HL-60 (cell line): ENCODE results near the gene ACE2.

Experiments used
- DNase-seq, 2 experiments: peaks; one replicate each; pipeline ENCODE4 v3.0.0-alpha.2; 2010 to 2020; ENCODE audit warnings: low read depth in 1 of 2, low spot score in 1 of 2
- H3K27ac ChIP-seq: fragments of 250-450 bp; sonication (Bioruptor Pico); replicated peaks from 2 replicates; pipeline ENCODE4 v1.5.1; 2020; ENCODE audit warnings: mild to moderate bottlenecking, moderate library complexity
- H3K27me3 ChIP-seq: fragments of 250-450 bp; sonication (Bioruptor Pico); 2 replicates; pipeline ENCODE4 v1.5.1; 2021; ENCODE audit warnings: mild to moderate bottlenecking, moderate library complexity; ENCODE audit not compliant: insufficient read depth, poor library complexity, severe bottlenecking
- H3K4me3 ChIP-seq: replicated peaks from 2 replicates; pipeline ENCODE4 v1.5.1; 2011; ENCODE audit warnings: mild to moderate bottlenecking, control low read depth, low read length; ENCODE audit not compliant: insufficient read depth
- GABPA ChIP-seq: IDR thresholded peaks from 2 replicates; pipeline ENCODE4 v1.6.1; 2012; ENCODE audit warnings: low read depth
- POLR2AphosphoS5 ChIP-seq: IDR thresholded peaks from 2 replicates; pipeline ENCODE4 v1.6.1; 2012; ENCODE audit warnings: low read depth
- SPI1 ChIP-seq: IDR thresholded peaks from 2 replicates; pipeline ENCODE4 v1.6.1; 2012; ENCODE audit warnings: low read depth, mild to moderate bottlenecking, borderline replicate concordance
- TF ChIP-seq, protein P1 (sequence below): IDR thresholded peaks from 2 replicates; pipeline ENCODE4 v1.6.1; 2012; ENCODE audit warnings: low read depth; ENCODE audit not compliant: insufficient replicate concordance
- TF ChIP-seq, protein P2 (sequence below): IDR thresholded peaks from one replicate; pipeline ENCODE4 v1.5.1; 2011; ENCODE audit warnings: low read length, control low read depth, inconsistent platforms; ENCODE audit not compliant: insufficient read depth

The ACE2 gene

DNA sequence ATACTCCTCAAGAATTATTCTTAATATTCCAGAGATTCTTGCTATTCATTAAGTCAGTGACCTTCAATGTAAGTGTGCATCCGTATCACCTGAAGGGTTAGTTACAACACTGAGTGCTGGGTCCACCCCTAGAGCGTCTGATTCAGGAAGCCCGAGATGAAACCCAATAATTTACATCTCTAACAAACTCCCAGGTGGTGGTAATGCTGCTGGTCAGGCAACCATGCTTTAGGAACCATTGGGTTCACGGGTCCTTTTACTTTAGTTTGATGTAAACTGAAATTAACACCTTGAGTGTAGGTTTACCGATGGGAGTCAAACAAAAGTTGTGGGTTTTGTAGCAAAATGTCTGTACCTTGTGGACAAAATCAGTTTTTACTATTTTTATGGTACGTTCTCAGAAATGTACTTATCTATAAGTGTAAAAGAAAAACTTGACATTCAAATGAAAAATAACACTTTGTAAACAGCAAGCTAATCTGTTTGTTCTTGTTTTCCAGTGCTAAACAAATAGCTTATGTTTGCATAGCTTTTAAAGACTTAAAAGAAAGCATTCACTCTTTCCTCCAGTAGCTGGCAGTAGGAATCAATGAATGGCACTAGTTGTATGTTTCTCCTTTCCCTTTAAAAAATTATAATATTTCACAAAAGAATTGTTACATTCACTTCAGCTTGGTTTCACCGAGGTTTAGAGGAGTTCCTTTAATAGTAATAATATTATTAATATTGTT, 32.7 kb downstream of the ACE2 start:
- Histone ChIP-seq H3K4me3 (no peak overlapping the region), H3K27ac (no peak overlapping the region), H3K27me3 (peaks cover 12% of the 10 kb centered on the region)
- TF ChIP-seq POLR2AphosphoS5 (no peak), SPI1 (no peak), GABPA (no peak)
- TF ChIP-seq, protein P1, sequence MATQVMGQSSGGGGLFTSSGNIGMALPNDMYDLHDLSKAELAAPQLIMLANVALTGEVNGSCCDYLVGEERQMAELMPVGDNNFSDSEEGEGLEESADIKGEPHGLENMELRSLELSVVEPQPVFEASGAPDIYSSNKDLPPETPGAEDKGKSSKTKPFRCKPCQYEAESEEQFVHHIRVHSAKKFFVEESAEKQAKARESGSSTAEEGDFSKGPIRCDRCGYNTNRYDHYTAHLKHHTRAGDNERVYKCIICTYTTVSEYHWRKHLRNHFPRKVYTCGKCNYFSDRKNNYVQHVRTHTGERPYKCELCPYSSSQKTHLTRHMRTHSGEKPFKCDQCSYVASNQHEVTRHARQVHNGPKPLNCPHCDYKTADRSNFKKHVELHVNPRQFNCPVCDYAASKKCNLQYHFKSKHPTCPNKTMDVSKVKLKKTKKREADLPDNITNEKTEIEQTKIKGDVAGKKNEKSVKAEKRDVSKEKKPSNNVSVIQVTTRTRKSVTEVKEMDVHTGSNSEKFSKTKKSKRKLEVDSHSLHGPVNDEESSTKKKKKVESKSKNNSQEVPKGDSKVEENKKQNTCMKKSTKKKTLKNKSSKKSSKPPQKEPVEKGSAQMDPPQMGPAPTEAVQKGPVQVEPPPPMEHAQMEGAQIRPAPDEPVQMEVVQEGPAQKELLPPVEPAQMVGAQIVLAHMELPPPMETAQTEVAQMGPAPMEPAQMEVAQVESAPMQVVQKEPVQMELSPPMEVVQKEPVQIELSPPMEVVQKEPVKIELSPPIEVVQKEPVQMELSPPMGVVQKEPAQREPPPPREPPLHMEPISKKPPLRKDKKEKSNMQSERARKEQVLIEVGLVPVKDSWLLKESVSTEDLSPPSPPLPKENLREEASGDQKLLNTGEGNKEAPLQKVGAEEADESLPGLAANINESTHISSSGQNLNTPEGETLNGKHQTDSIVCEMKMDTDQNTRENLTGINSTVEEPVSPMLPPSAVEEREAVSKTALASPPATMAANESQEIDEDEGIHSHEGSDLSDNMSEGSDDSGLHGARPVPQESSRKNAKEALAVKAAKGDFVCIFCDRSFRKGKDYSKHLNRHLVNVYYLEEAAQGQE: no peak
- TF ChIP-seq, protein P2, sequence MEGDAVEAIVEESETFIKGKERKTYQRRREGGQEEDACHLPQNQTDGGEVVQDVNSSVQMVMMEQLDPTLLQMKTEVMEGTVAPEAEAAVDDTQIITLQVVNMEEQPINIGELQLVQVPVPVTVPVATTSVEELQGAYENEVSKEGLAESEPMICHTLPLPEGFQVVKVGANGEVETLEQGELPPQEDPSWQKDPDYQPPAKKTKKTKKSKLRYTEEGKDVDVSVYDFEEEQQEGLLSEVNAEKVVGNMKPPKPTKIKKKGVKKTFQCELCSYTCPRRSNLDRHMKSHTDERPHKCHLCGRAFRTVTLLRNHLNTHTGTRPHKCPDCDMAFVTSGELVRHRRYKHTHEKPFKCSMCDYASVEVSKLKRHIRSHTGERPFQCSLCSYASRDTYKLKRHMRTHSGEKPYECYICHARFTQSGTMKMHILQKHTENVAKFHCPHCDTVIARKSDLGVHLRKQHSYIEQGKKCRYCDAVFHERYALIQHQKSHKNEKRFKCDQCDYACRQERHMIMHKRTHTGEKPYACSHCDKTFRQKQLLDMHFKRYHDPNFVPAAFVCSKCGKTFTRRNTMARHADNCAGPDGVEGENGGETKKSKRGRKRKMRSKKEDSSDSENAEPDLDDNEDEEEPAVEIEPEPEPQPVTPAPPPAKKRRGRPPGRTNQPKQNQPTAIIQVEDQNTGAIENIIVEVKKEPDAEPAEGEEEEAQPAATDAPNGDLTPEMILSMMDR: no peak
- DNase-seq: no peak

DNA sequence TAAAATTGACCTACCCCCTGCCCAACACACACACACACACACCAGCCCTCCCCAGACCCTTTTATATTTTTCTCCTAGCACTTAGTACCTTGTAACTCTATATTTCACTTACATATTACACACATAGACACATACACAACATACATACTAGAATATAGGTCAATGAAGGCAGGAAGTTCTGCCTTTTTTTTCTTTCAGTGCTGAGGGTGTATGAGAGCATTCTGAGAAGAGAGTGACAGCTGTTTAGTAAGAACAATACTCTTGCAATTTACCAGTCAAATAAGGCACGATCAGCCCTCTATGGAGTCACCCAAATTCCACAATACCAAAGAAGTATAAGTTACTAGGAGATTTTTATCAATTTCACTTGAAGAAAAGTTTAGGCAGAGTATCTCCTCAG, 33.5 kb downstream of the ACE2 start:
- H3K27me3 ChIP-seq: peaks cover 12% of the 10 kb centered on the region
- DNase-seq: no peak
- H3K27ac ChIP-seq: no peak overlapping the region
- TF ChIP-seq SPI1 (no peak), GABPA (no peak), POLR2AphosphoS5 (no peak)
- TF ChIP-seq, protein P2: no peak
- TF ChIP-seq, protein P1: no peak
- H3K4me3 ChIP-seq: no peak overlapping the region

DNA sequence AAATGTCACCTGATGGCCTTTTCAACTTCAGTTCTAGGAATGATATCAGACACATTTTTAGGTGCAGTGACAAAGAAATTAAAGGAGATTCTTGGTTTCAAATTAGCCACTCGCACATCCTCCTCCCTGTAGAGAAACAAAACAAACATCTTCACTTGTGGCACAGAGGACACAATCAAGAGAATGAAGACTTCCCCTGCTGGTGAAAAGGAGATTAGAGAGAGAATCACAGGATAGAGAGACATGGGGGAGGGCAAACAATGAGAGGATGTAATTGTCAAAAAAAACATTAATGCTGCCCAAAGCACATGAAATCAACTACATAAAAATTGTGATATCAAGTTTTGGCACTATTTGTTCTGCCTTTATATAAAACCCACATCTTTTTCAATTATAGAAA, 34.5 kb downstream of the ACE2 start:
- Histone ChIP-seq H3K4me3 (no peak overlapping the region), H3K27ac (no peak overlapping the region), H3K27me3 (peaks cover 8% of the 10 kb centered on the region)
- DNase-seq: no peak
- no peak for TF ChIP-seq SPI1
- TF ChIP-seq, protein P1: no peak
- no peak for TF ChIP-seq POLR2AphosphoS5
- TF ChIP-seq, protein P2: no peak
- no peak for TF ChIP-seq GABPA
